Ishikawa (cell line): Measurements from ENCODE around the gene PLD1.

Experiments
- CEBPB ChIP-seq: IDR thresholded peaks from 2 replicates; pipeline ENCODE4 v1.6.1; 2012
- CREB1 ChIP-seq: IDR thresholded peaks from 2 replicates; pipeline ENCODE4 v1.6.1; 2012; ENCODE audit warnings: low read depth
- EGR1 ChIP-seq: IDR thresholded peaks from 2 replicates; pipeline ENCODE4 v1.6.1; 2012
- EP300 ChIP-seq: IDR thresholded peaks from 2 replicates; pipeline ENCODE4 v1.6.1; 2012; ENCODE audit warnings: borderline replicate concordance
- FOXM1 ChIP-seq: IDR thresholded peaks from 2 replicates; pipeline ENCODE4 v1.6.1; 2012; ENCODE audit warnings: low read depth, borderline replicate concordance
- NFIC ChIP-seq: IDR thresholded peaks from 2 replicates; pipeline ENCODE4 v1.6.1; 2012
- RAD21 ChIP-seq: IDR thresholded peaks from 2 replicates; pipeline ENCODE4 v1.6.1; 2012; ENCODE audit warnings: low read depth
- TAF1 ChIP-seq: IDR thresholded peaks from 2 replicates; pipeline ENCODE4 v1.6.1; 2012; ENCODE audit warnings: low read depth, mild to moderate bottlenecking
- TCF12 ChIP-seq: IDR thresholded peaks from 2 replicates; pipeline ENCODE4 v1.6.1; 2012; ENCODE audit warnings: low read depth
- TEAD4 ChIP-seq: IDR thresholded peaks from 2 replicates; pipeline ENCODE4 v1.6.1; 2012
- YY1 ChIP-seq: IDR thresholded peaks from 2 replicates; pipeline ENCODE4 v1.6.1; 2012; ENCODE audit warnings: low read depth
- ZBTB7A ChIP-seq: IDR thresholded peaks from 2 replicates; pipeline ENCODE4 v1.6.1; 2012; ENCODE audit warnings: low read depth
- TF ChIP-seq, protein P1 (sequence below): IDR thresholded peaks from 2 replicates; pipeline ENCODE4 v1.6.1; 2012
- TF ChIP-seq, protein P2 (sequence below): IDR thresholded peaks from 2 replicates; pipeline ENCODE4 v1.6.1; 2012
- TF ChIP-seq, protein P3 (sequence below): IDR thresholded peaks from 2 replicates; pipeline ENCODE4 v1.6.1; 2012; ENCODE audit warnings: low read depth, mild to moderate bottlenecking

The PLD1 gene

DNA sequence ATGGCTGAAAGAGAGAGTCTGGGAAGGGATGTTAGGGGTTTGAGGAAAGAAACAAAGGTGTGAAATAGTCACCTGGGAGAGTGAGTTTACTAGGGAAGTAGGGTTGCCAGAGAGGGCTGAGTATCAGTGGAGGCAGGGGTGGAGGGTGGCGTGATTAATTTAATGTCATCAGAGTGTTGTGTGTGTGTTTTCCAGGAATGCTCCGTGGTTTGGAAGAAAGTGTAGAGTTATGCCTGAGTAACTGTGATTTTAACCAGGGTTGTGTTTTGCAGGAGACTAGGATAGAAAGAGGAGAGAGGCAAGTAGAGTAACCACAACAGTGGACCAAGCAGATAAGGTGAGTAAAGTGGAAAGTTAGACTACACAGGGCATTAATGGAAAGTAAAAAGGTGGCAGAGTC is 27.2 kb downstream of the PLD1 start:
- TF ChIP-seq RAD21 (no peak), YY1 (no peak), CREB1 (no peak), ZBTB7A (no peak), EGR1 (no peak), TCF12 (no peak), FOXM1 (no peak), CEBPB (no peak), NFIC (no peak)
- TF ChIP-seq, protein P1, sequence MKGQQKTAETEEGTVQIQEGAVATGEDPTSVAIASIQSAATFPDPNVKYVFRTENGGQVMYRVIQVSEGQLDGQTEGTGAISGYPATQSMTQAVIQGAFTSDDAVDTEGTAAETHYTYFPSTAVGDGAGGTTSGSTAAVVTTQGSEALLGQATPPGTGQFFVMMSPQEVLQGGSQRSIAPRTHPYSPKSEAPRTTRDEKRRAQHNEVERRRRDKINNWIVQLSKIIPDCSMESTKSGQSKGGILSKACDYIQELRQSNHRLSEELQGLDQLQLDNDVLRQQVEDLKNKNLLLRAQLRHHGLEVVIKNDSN: no peak

DNA sequence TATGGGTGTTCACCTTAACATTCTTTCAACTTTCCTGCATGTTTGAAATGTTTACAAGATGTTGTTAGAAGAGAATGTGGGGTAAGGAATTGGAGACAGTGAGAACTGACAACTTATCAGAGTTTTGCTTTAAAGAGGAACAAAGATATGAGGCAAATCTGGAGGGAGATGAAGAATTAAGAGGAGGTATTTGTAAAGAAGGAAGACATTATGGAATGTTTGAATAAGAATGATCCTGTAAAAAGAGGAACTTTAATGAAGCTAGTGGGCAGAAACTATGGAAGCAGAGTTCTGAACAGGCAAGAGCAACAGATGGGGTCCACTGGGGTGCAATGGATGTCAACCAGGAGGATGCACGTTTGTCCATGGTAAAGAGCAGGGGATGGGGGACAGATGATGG is 27.7 kb downstream of the PLD1 start:
- TF ChIP-seq TEAD4: no peak
- no peak for TF ChIP-seq FOXM1
- no peak for TF ChIP-seq EGR1
- TF ChIP-seq TCF12: no peak
- TF ChIP-seq, protein P2, sequence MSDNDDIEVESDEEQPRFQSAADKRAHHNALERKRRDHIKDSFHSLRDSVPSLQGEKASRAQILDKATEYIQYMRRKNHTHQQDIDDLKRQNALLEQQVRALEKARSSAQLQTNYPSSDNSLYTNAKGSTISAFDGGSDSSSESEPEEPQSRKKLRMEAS: no peak
- TF ChIP-seq, protein P3, sequence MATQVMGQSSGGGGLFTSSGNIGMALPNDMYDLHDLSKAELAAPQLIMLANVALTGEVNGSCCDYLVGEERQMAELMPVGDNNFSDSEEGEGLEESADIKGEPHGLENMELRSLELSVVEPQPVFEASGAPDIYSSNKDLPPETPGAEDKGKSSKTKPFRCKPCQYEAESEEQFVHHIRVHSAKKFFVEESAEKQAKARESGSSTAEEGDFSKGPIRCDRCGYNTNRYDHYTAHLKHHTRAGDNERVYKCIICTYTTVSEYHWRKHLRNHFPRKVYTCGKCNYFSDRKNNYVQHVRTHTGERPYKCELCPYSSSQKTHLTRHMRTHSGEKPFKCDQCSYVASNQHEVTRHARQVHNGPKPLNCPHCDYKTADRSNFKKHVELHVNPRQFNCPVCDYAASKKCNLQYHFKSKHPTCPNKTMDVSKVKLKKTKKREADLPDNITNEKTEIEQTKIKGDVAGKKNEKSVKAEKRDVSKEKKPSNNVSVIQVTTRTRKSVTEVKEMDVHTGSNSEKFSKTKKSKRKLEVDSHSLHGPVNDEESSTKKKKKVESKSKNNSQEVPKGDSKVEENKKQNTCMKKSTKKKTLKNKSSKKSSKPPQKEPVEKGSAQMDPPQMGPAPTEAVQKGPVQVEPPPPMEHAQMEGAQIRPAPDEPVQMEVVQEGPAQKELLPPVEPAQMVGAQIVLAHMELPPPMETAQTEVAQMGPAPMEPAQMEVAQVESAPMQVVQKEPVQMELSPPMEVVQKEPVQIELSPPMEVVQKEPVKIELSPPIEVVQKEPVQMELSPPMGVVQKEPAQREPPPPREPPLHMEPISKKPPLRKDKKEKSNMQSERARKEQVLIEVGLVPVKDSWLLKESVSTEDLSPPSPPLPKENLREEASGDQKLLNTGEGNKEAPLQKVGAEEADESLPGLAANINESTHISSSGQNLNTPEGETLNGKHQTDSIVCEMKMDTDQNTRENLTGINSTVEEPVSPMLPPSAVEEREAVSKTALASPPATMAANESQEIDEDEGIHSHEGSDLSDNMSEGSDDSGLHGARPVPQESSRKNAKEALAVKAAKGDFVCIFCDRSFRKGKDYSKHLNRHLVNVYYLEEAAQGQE: no peak

DNA sequence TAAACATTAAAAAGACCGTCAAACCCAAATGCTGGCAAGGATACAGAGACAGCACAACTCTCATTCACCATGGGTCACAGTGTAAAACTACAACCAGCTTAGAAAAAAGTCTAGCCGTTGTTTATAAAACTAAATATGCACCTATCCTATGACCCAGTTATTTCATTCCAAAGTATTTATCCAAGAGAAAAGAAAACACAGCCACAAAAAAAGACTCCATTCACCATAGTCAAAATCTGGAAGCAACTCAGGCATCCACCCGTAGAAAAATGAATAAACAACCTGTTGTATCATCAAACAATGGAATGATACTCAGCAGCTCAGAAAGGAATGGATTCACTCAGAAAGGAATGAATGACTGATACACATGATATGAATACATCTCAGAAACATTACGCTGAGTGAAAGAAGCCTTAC is 28.6 kb downstream of the PLD1 start:
- no peak for TF ChIP-seq NFIC
- no peak for TF ChIP-seq CEBPB
- no peak for TF ChIP-seq TAF1
- TF ChIP-seq ZBTB7A: no peak
- TF ChIP-seq YY1: no peak

DNA sequence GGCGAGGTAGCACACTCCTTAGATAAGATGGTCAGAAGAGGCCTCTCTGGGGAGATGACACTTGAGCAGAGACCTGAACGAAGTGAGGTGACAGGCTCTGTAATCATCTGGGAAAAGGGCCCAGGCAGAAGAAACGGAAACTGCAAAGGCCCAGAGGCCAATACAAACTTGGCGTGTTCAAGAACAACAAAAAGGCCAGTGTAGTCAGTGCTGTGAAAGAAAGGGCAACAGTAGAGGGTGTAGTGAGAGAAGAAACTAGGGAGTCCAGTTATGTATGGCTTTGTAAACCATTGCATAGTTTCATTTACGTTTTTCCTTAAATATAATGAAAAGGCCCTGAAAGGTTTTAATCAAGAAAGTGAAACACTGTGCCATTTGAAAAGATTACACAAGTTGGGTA is 31.8 kb downstream of the PLD1 start:
- TF ChIP-seq ZBTB7A (no peak), TEAD4 (no peak), FOXM1 (no peak), EP300 (no peak), NFIC (no peak), RAD21 (no peak), YY1 (no peak), EGR1 (no peak), TCF12 (no peak), CEBPB (no peak), CREB1 (no peak), TAF1 (no peak)
- TF ChIP-seq, protein P2: no peak
- TF ChIP-seq, protein P3: no peak
- TF ChIP-seq, protein P1: no peak

DNA sequence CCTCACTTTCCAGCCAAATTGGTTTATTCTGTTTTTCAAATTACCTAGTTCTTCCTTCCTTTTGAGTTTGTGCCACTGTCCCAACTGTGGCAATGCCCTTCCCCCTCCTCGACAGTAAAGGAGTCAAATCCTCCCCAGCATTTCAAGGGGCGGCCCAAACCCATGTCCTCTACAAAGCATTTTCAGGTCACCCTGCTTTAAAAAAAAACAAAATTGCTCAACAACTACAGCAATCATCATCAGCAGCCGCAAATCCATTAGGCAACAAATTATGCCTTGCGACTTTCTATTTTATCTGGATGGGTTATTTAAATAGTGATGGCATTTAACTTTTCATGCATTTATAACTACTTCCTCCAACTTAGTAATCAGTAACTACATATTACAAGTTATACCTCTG is 32.7 kb downstream of the PLD1 start:
- no peak for TF ChIP-seq EP300
- TF ChIP-seq, protein P2: no peak
- no peak for TF ChIP-seq TEAD4
- no peak for TF ChIP-seq TAF1
- TF ChIP-seq, protein P3: no peak
- TF ChIP-seq EGR1: no peak
- TF ChIP-seq CEBPB: no peak
- no peak for TF ChIP-seq CREB1
- TF ChIP-seq FOXM1: no peak
- no peak for TF ChIP-seq ZBTB7A
- TF ChIP-seq, protein P1: no peak
- TF ChIP-seq YY1: no peak
- TF ChIP-seq RAD21: no peak
- TF ChIP-seq TCF12: no peak
